ENCODE results near the gene INMT.
"Not testable (repeated sequence)": the region's sequence is repeated elsewhere in the genome, so short reads cannot be mapped to it uniquely, and the experiment has no call there.

The INMT gene

GRCh38 chr7:30751696-30752273 lies at the start of gene INMT:
Gene INMT, plus strand, starts transcription at chr7:30752135. Its CDS starts 16 bp downstream, at chr7:30752151.
- no peak for DNase-seq (ENCODE audit: low spot score)

- no peak for DNase-seq (ENCODE audit: low spot score)
These were observed 49.7 kb upstream of the INMT start for GRCh38 chr7:30702200-30702599.

GRCh38 chr7:30703756-30704155 lies 48.2 kb upstream of the INMT start:
- DNase-seq (ENCODE audit: low spot score) = no peak

GRCh38 chr7:30705008-30705407 lies 46.9 kb upstream of the INMT start:
- DNase-seq (ENCODE audit: low spot score) = no peak

- DNase-seq (ENCODE audit: low spot score) = no peak
These were observed 46.3 kb upstream of the INMT start for GRCh38 chr7:30705596-30705995.

GRCh38 chr7:30706316-30706715 lies 45.6 kb upstream of the INMT start:
- DNase-seq (ENCODE audit: low spot score) = no peak

GRCh38 chr7:30706908-30707307 lies 45.0 kb upstream of the INMT start:
- no peak for DNase-seq (ENCODE audit: low spot score)

- DNase-seq (ENCODE audit: low spot score) = no peak
These were observed 44.3 kb upstream of the INMT start for GRCh38 chr7:30707391-30708357.

- no peak for DNase-seq (ENCODE audit: low spot score)
These were observed 43.5 kb upstream of the INMT start for GRCh38 chr7:30708412-30708811.

- DNase-seq (ENCODE audit: low spot score) = no peak
These were observed 43.0 kb upstream of the INMT start for GRCh38 chr7:30708983-30709382.

- DNase-seq (ENCODE audit: low spot score) = no peak
These were observed 42.4 kb upstream of the INMT start for GRCh38 chr7:30709549-30709948.

GRCh38 chr7:30710669-30711068 lies 41.3 kb upstream of the INMT start:
- DNase-seq (ENCODE audit: low spot score) = no peak

GRCh38 chr7:30713392-30713791 lies 38.5 kb upstream of the INMT start:
- DNase-seq (ENCODE audit: low spot score) = no peak

- no peak for DNase-seq (ENCODE audit: low spot score)
These were observed 37.8 kb upstream of the INMT start for GRCh38 chr7:30714129-30714528.

GRCh38 chr7:30717181-30717580 lies 34.8 kb upstream of the INMT start:
- no peak for DNase-seq (ENCODE audit: low spot score)

- not testable (repeated sequence) for DNase-seq (ENCODE audit: low spot score)
These were observed 32.5 kb upstream of the INMT start for GRCh38 chr7:30719434-30719833.

- DNase-seq (ENCODE audit: low spot score) = no peak
These were observed 30.7 kb upstream of the INMT start for GRCh38 chr7:30721211-30721610.

GRCh38 chr7:30722187-30722586 lies 29.7 kb upstream of the INMT start:
- no peak for DNase-seq (ENCODE audit: low spot score)

- no peak for DNase-seq (ENCODE audit: low spot score)
These were observed 29.3 kb upstream of the INMT start for GRCh38 chr7:30722671-30723070.

- DNase-seq (ENCODE audit: low spot score) = no peak
These were observed 28.2 kb upstream of the INMT start for GRCh38 chr7:30723776-30724175.

- DNase-seq (ENCODE audit: low spot score) = no peak
These were observed 25.5 kb upstream of the INMT start for GRCh38 chr7:30726296-30727006.

GRCh38 chr7:30727061-30727945 lies 24.6 kb upstream of the INMT start:
- DNase-seq (ENCODE audit: low spot score) = no peak
